ENCODE results near the gene CAMK1D. TPM values are rescaled to one million over a fixed set of nuclear protein-coding genes. Genes with fewer than 3 reads are reported as not detected.

Gene CAMK1D
- total and polyA plus RNA-seq, 4 experiments from 2014 or later: 5.2 to 22.2 (median 19.4) TPM

DNA sequence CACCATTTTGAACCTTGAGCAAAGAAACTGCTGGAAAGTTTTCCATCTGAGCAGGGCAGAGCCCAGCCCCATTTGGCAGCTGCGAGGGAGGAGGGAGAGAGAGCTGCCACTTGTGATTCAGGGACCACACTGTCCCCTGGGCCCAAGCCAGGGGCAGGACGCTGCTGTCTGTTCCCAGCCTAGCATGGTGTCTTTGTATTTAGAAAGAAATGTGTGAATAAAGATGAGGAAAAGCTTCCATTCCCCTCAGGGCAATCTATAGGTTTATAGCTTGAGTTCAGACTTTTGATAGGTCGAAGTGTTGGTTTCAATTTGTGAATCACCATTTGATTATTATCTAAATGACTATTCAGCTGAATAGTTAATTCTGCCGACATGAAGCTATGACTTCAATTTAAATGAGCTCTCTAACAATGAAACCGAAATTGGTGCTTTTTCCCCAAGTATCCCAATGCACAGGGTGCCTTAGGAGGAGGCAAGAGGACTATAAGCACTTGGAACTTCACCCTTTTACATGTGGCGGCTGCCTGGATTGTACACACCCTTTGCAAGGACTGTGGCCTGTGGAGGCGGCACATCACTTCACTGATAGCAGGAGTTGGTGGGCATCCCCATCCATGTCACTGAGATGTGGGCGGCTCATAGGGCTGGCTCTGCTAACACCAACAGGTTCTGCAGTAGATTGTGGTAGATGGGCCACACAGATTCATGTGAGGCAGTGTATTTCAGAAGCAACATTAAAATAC lies 428.7 kb downstream of the CAMK1D start:
- intact Hi-C loops (cut with micrococcal nuclease): no loop called here
- H3K27ac Mint-ChIP-seq: no peak overlapping the region
- peaks cover 10 to 28% of the 10 kb centered on the region in 2 donors for H3K36me3 Mint-ChIP-seq
- Histone ChIP-seq H3K27me3 (ENCODE audit: insufficient read depth, low read length) (no peaks in the 10 kb centered on the region), H3K36me3 (ENCODE audit: insufficient read depth, low read length) (no peaks in the 10 kb centered on the region), H3K4me1 (ENCODE audit: insufficient read depth, low read length) (no peaks in the 10 kb centered on the region), H3K9me3 (ENCODE audit: control insufficient read depth in 1 of 2, low read length in 2 of 2) (no peaks in the 10 kb centered on the region), H3K4me3 (ENCODE audit: low read length in 2 of 2) (no peak overlapping the region), H3K27ac (ENCODE audit: low read depth, low read length) (no peak overlapping the region)
- ChIA-PET CTCF (ENCODE audit: partially characterized antibody) (no interaction called here), POLR2A (ENCODE audit: partially characterized antibody) (interaction anchor here (0.6 kb wide), 1 partner anchor 74 kb away, joined by 3 read pairs; no protein-coding TSS in a partner anchor)
- no peaks in the 10 kb centered on the region for H3K9me3 Mint-ChIP-seq
- H3K27me3 Mint-ChIP-seq: no peaks in the 10 kb centered on the region
- H3K4me1 Mint-ChIP-seq: peaks cover 7 to 11% (median 10%) of the 10 kb centered on the region in 4 donors
- no peak for DNase-seq
- H3K4me3 Mint-ChIP-seq: no peak overlapping the region

- peaks cover 5 to 9% (median 7%) of the 10 kb centered on the region in 4 donors for H3K4me1 Mint-ChIP-seq
- Histone ChIP-seq H3K4me1 (ENCODE audit: insufficient read depth, low read length) (no peaks in the 10 kb centered on the region), H3K27me3 (ENCODE audit: insufficient read depth, low read length) (no peaks in the 10 kb centered on the region), H3K4me3 (ENCODE audit: low read length in 2 of 2) (no peak overlapping the region), H3K27ac (ENCODE audit: low read depth, low read length) (no peak overlapping the region), H3K36me3 (ENCODE audit: insufficient read depth, low read length) (no peaks in the 10 kb centered on the region), H3K9me3 (ENCODE audit: control insufficient read depth in 1 of 2, low read length in 2 of 2) (no peaks in the 10 kb centered on the region)
- peaks cover 12 to 30% of the 10 kb centered on the region in 2 donors for H3K36me3 Mint-ChIP-seq
- no peak overlapping the region for H3K27ac Mint-ChIP-seq
- H3K9me3 Mint-ChIP-seq: no peaks in the 10 kb centered on the region
- H3K4me3 Mint-ChIP-seq: no peak overlapping the region
- no peaks in the 10 kb centered on the region for H3K27me3 Mint-ChIP-seq
- ChIA-PET POLR2A (ENCODE audit: partially characterized antibody) (no interaction called here), CTCF (ENCODE audit: partially characterized antibody) (interaction anchor here (0.6 to 3.1 kb wide), 7 partner anchors 12 to 487 kb away, joined by 3 to 16 read pairs (median 7); partner anchors contain the start of gene OPTN)
- DNase-seq: no peak
- intact Hi-C loops (cut with micrococcal nuclease): no loop called here
Measured at GRCh38 chr10:12780634-12781601, 431.6 kb downstream of the CAMK1D start.

DNA sequence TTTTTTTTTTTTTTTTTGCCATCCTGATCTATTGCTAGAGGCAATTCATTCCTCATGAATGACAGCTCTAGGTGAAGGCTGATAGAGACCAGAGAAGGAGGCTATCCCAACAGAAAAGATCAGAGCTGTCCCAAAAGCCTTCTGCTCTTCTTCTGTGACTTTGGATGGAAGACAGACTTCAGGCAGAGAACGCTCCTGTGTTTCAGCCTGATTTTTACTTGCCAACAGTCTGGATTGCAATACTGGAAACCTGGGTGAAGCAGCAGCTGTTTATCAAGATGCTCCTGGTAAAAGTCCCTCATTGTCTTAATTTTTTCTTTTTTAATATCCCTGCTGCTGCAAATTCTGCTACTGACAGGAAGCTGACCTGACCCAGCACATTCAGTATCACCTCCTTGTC lies 432.6 kb downstream of the CAMK1D start:
- ChIA-PET POLR2A (ENCODE audit: partially characterized antibody) (interaction anchor here (0.7 kb wide), 1 partner anchor 317 kb away, joined by 3 read pairs; no protein-coding TSS in a partner anchor), CTCF (ENCODE audit: partially characterized antibody) (interaction anchor here (0.7 to 3.1 kb wide), 21 partner anchors 9 to 327 kb away, joined by 3 to 16 read pairs (median 4); partner anchors contain the start of gene OPTN)
- no peaks in the 10 kb centered on the region for H3K9me3 ChIP-seq (ENCODE audit: control insufficient read depth in 1 of 2, low read length in 2 of 2)
- no peak overlapping the region for H3K4me3 ChIP-seq (ENCODE audit: low read length in 2 of 2)
- no peak overlapping the region for H3K27ac ChIP-seq (ENCODE audit: low read depth, low read length)
- H3K4me1 Mint-ChIP-seq: peaks cover 5 to 7% (median 6%) of the 10 kb centered on the region in 4 donors
- H3K27me3 ChIP-seq (ENCODE audit: insufficient read depth, low read length): no peaks in the 10 kb centered on the region
- H3K4me1 ChIP-seq (ENCODE audit: insufficient read depth, low read length): no peaks in the 10 kb centered on the region
- no peak overlapping the region for H3K4me3 Mint-ChIP-seq
- H3K36me3 ChIP-seq (ENCODE audit: insufficient read depth, low read length): no peaks in the 10 kb centered on the region
- no peaks in the 10 kb centered on the region for H3K9me3 Mint-ChIP-seq
- DNase-seq: no peak
- no peaks in the 10 kb centered on the region for H3K27me3 Mint-ChIP-seq
- intact Hi-C loops (cut with micrococcal nuclease): loop anchor here (1.0 kb wide), 1 partner anchor 292 kb away; no protein-coding TSS in a partner anchor
- peaks cover 14 to 34% of the 10 kb centered on the region in 2 donors for H3K36me3 Mint-ChIP-seq
- H3K27ac Mint-ChIP-seq: peak overlapping the region in 2 of 7 donors; percentile 41 to 79

GRCh38 chr10:12782537-12782936 lies 433.2 kb downstream of the CAMK1D start:
- peak overlapping the region in 2 of 7 donors; percentile 36 to 38 for H3K27ac Mint-ChIP-seq
- CTCF ChIA-PET (ENCODE audit: partially characterized antibody): interaction anchor here (0.5 to 3.1 kb wide), 23 partner anchors 9 to 517 kb away, joined by 3 to 16 read pairs (median 4); partner anchors contain the start of gene OPTN
- no peaks in the 10 kb centered on the region for H3K27me3 Mint-ChIP-seq
- peaks cover 5 to 7% (median 6%) of the 10 kb centered on the region in 4 donors for H3K4me1 Mint-ChIP-seq
- POLR2A ChIA-PET (ENCODE audit: partially characterized antibody): interaction anchor here (0.7 kb wide), 1 partner anchor 317 kb away, joined by 3 read pairs; no protein-coding TSS in a partner anchor
- H3K4me3 Mint-ChIP-seq: no peak overlapping the region
- intact Hi-C loops (cut with micrococcal nuclease): loop anchor here (1.0 kb wide), 1 partner anchor 292 kb away; no protein-coding TSS in a partner anchor
- DNase-seq: peak in 2 of 5 donors; percentile 7 to 12
- H3K4me1 ChIP-seq (ENCODE audit: insufficient read depth, low read length): no peaks in the 10 kb centered on the region
- H3K9me3 Mint-ChIP-seq: no peaks in the 10 kb centered on the region
- H3K27me3 ChIP-seq (ENCODE audit: insufficient read depth, low read length): no peaks in the 10 kb centered on the region
- peaks cover 15 to 36% of the 10 kb centered on the region in 2 donors for H3K36me3 Mint-ChIP-seq
- no peak overlapping the region for H3K27ac ChIP-seq (ENCODE audit: low read depth, low read length)
- H3K4me3 ChIP-seq (ENCODE audit: low read length in 2 of 2): no peak overlapping the region
- H3K9me3 ChIP-seq (ENCODE audit: control insufficient read depth in 1 of 2, low read length in 2 of 2): no peaks in the 10 kb centered on the region
- no peaks in the 10 kb centered on the region for H3K36me3 ChIP-seq (ENCODE audit: insufficient read depth, low read length)

GRCh38 chr10:12783293-12783692 lies 433.9 kb downstream of the CAMK1D start:
- H3K27me3 ChIP-seq (ENCODE audit: insufficient read depth, low read length): no peaks in the 10 kb centered on the region
- intact Hi-C loops (cut with micrococcal nuclease): no loop called here
- no peaks in the 10 kb centered on the region for H3K9me3 ChIP-seq (ENCODE audit: control insufficient read depth in 1 of 2, low read length in 2 of 2)
- H3K4me3 ChIP-seq (ENCODE audit: low read length in 2 of 2): no peak overlapping the region
- DNase-seq: no peak
- ChIA-PET CTCF (ENCODE audit: partially characterized antibody) (interaction anchor here (0.9 to 3.1 kb wide), 2 partner anchors 292 to 316 kb away, joined by 4 to 13 read pairs; partner anchors contain the start of gene OPTN), POLR2A (ENCODE audit: partially characterized antibody) (no interaction called here)
- Mint-ChIP-seq H3K36me3 (peaks cover 15 to 36% of the 10 kb centered on the region in 2 donors), H3K9me3 (no peaks in the 10 kb centered on the region), H3K4me3 (no peak overlapping the region), H3K27ac (peak overlapping the region in 1 of 7 donors; percentile 41), H3K4me1 (peaks cover 5 to 7% (median 6%) of the 10 kb centered on the region in 4 donors), H3K27me3 (no peaks in the 10 kb centered on the region)
- no peaks in the 10 kb centered on the region for H3K4me1 ChIP-seq (ENCODE audit: insufficient read depth, low read length)
- H3K27ac ChIP-seq (ENCODE audit: low read depth, low read length): no peak overlapping the region
- H3K36me3 ChIP-seq (ENCODE audit: insufficient read depth, low read length): no peaks in the 10 kb centered on the region

- POLR2A ChIA-PET (ENCODE audit: partially characterized antibody): no interaction called here
- no peaks in the 10 kb centered on the region for H3K27me3 Mint-ChIP-seq
- H3K36me3 Mint-ChIP-seq: peaks cover 20 to 41% of the 10 kb centered on the region in 2 donors
- Histone ChIP-seq H3K9me3 (ENCODE audit: control insufficient read depth in 1 of 2, low read length in 2 of 2) (no peaks in the 10 kb centered on the region), H3K36me3 (ENCODE audit: insufficient read depth, low read length) (no peaks in the 10 kb centered on the region), H3K4me1 (ENCODE audit: insufficient read depth, low read length) (no peaks in the 10 kb centered on the region), H3K27me3 (ENCODE audit: insufficient read depth, low read length) (no peaks in the 10 kb centered on the region), H3K4me3 (ENCODE audit: low read length in 2 of 2) (no peak overlapping the region), H3K27ac (ENCODE audit: low read depth, low read length) (no peak overlapping the region)
- CTCF ChIA-PET (ENCODE audit: partially characterized antibody): no interaction called here
- H3K4me3 Mint-ChIP-seq: no peak overlapping the region
- no peaks in the 10 kb centered on the region for H3K9me3 Mint-ChIP-seq
- no peak overlapping the region for H3K27ac Mint-ChIP-seq
- intact Hi-C loops (cut with micrococcal nuclease): no loop called here
- DNase-seq: no peak
- peaks cover 5 to 6% (median 5%) of the 10 kb centered on the region in 4 donors for H3K4me1 Mint-ChIP-seq
Measured at GRCh38 chr10:12784646-12785045, 435.3 kb downstream of the CAMK1D start.
